ENCODE results near the gene RPL10A.

GRCh38 chr6:35497571-35498421 lies 29.6 kb downstream of the RPL10A start:
- peak; percentile 43 to 76 (median 58) for TF ChIP-seq POLR2AphosphoS5 (IDR thresholded peaks at IDR 0.05)
- no peak for TF ChIP-seq CTCF (IDR thresholded peaks at IDR 0.05)

Data from transverse colon (tissue), 4 donors.